DOHH2 (cell line): ENCODE data around the gene TSC22D3.

Experiments used
- EZH2phosphoT487 ChIP-seq: fragments of 200-600 bp; sonication (generic); IDR thresholded peaks from 2 replicates; pipeline ENCODE4 v1.6.1; 2017; ENCODE audit warnings: borderline replicate concordance, mild to moderate bottlenecking, antibody characterized with exemption, low read length, moderate library complexity, mixed read lengths
- TF ChIP-seq, protein P1 (sequence below): fragments of 200-600 bp; sonication (generic); IDR thresholded peaks from one replicate; pipeline ENCODE4 v1.5.1; 2014; ENCODE audit warnings: antibody characterized with exemption, mild to moderate bottlenecking, low read depth, low read length; ENCODE audit not compliant: poor library complexity, severe bottlenecking

DNA sequence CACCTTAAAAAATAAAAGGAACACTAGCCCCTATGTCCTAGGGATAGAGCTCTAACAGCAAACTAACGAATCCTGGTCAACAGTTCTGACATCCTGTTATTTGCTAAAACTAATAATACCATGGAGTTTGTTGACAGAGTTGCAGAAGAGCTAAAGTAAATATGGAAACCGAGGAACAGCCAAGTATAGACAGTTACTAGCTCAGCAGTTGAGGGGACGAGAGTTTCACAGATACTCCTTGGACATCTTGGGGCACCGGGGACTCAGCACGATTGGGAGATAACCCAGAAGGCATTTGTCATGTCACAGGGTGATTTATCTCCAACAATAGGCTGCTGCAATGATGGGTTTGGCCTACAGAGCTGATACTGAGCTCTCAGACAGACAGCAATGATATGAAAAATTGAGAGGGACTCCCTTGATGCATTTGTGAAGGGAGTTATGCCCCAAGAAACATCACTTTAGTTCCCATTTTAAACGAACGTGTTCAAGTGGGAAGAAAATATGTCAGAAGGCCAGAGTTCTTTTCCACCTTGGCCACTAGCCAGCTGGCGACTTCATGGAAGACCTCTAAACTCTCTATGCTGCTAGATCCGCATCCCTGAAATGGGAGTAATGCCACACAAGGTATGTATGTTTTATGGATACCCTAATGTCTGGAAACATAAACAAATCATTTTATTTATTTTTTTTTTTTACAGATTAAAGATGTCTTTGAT lies 48.6 kb downstream of the TSC22D3 start:
- TF ChIP-seq, protein P1, sequence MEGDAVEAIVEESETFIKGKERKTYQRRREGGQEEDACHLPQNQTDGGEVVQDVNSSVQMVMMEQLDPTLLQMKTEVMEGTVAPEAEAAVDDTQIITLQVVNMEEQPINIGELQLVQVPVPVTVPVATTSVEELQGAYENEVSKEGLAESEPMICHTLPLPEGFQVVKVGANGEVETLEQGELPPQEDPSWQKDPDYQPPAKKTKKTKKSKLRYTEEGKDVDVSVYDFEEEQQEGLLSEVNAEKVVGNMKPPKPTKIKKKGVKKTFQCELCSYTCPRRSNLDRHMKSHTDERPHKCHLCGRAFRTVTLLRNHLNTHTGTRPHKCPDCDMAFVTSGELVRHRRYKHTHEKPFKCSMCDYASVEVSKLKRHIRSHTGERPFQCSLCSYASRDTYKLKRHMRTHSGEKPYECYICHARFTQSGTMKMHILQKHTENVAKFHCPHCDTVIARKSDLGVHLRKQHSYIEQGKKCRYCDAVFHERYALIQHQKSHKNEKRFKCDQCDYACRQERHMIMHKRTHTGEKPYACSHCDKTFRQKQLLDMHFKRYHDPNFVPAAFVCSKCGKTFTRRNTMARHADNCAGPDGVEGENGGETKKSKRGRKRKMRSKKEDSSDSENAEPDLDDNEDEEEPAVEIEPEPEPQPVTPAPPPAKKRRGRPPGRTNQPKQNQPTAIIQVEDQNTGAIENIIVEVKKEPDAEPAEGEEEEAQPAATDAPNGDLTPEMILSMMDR = no peak
- no peak for TF ChIP-seq EZH2phosphoT487
